ENCODE results near the gene AKR1C2. TPM values are rescaled to one million over a fixed set of nuclear protein-coding genes. Genes with fewer than 3 reads are reported as not detected.
"Not testable (repeated sequence)": the region's sequence is repeated elsewhere in the genome, so short reads cannot be mapped to it uniquely, and the experiment has no call there.

Gene AKR1C2
- total RNA-seq, 2 experiments from 2014 or later: not detected

DNA sequence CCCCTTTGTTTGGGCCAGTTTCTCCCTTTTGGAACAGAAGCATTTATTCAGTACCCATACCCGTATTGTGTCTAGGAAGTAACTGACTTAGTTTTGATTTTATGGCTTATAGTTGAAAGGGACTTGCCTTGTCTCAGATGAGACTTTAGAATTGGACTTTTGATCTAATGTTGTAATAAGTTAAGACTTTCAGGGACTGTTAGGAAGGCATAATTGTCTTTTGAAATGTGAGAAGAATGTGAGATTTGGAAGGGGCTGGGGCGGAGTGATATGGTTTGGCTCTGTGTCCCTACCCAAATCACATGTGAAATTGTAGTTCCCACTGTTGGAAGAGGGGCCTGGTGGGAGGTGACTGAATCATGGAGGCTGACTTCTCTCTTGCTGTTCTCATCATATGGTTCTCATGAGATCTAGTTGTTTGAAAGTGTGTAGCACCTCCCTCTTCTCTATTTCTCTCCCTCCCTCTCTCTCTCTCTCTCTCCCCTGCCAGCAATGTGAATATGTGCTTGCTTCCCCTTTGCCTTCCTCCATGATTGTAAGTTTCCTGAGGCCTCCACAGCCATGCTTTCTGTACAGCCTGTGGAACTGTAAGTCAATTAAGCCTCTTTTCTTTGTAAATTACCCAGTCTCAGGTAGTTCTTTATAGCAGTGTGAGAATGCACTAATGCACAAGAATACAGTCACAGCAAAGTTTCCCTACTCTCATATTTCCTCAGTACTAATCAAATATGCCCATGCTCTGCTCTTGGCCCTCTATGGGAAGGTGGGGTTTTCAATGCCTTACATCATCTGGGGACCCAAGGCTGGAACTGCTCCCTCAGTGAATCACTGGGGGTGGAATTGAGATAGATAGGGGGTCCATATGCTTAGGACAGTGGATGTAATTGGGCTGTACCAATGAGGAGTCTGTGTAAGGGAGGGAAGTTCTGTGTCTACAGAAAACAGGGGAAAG, 57.6 kb downstream of the AKR1C2 start:
- ATAC-seq: no peak
- no peak overlapping the region for H3K4me3 Mint-ChIP-seq
- no peaks in the 10 kb centered on the region for H3K4me1 Mint-ChIP-seq
- H3K9me3 Mint-ChIP-seq (ENCODE audit: low read depth): no peaks in the 10 kb centered on the region
- intact Hi-C loops (cut with DNase I, micrococcal nuclease): no loop called here
- DNase-seq: no peak
- ChIA-PET CTCF (no interaction called here), POLR2A (interaction anchor here (0.6 kb wide), 1 partner anchor 417 kb away, joined by 3 read pairs; no protein-coding TSS in a partner anchor)
- H3K27me3 Mint-ChIP-seq: no peaks in the 10 kb centered on the region
- H3K27ac Mint-ChIP-seq: no peak overlapping the region
- H3K36me3 Mint-ChIP-seq (ENCODE audit: low read depth): no peaks in the 10 kb centered on the region

DNA sequence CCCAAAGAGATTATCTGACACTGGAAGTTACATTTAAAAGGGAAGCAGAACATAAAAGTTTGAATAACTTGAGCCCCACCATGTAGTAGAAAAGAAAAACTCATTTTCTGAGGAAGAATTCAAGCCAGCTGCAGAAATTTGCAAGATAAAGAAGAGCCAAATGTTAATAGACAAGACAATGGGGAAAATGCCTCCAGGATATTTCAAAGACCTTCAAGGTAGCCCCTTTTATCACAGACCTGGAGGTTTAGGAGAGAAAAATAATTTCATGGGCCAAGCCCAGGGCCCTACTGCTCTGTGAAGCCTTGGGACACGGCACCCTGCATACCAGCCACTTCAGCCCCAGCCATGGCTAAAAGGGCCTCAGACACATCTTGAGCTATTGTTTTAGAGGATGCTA, 58.8 kb downstream of the AKR1C2 start:
- Mint-ChIP-seq H3K27me3 (no peaks in the 10 kb centered on the region), H3K4me1 (no peaks in the 10 kb centered on the region), H3K36me3 (ENCODE audit: low read depth) (no peaks in the 10 kb centered on the region), H3K4me3 (no peak overlapping the region), H3K27ac (no peak overlapping the region), H3K9me3 (ENCODE audit: low read depth) (no peaks in the 10 kb centered on the region)
- intact Hi-C loops (cut with DNase I, micrococcal nuclease): no loop called here
- CTCF ChIA-PET: no interaction called here
- POLR2A ChIA-PET: no interaction called here
- DNase-seq (no peak), ATAC-seq (no peak)

DNA sequence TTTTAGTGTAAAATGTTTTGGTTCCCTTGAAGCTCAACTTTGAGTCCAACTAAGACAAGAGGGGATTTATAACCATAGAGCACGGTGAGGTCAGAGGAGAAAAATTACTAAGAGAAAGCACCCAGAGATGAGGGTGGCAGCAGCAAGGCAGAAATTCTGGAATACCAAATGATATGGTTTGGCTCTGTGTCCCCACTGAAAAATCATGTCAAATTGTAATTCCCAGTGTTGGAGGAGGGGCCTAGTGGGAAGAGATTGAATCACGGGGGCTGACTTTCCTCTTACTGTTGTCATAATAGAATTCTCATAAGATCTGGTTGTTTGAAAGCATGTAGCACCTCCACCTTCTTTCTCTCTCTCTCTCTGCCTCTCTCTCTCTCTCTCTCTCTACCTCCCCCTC, 59.8 kb downstream of the AKR1C2 start:
- H3K4me1 Mint-ChIP-seq: no peaks in the 10 kb centered on the region
- ChIA-PET POLR2A (no interaction called here), CTCF (no interaction called here)
- intact Hi-C loops (cut with DNase I, micrococcal nuclease): no loop called here
- no peak for DNase-seq
- no peaks in the 10 kb centered on the region for H3K9me3 Mint-ChIP-seq (ENCODE audit: low read depth)
- no peak overlapping the region for H3K27ac Mint-ChIP-seq
- no peaks in the 10 kb centered on the region for H3K27me3 Mint-ChIP-seq
- ATAC-seq: no peak
- H3K36me3 Mint-ChIP-seq (ENCODE audit: low read depth): no peaks in the 10 kb centered on the region
- no peak overlapping the region for H3K4me3 Mint-ChIP-seq

- POLR2A ChIA-PET; DNase-seq; intact Hi-C loops (cut with DNase I, micrococcal nuclease); H3K9me3 Mint-ChIP-seq (ENCODE audit: low read depth); H3K4me1 Mint-ChIP-seq; H3K27ac Mint-ChIP-seq; ATAC-seq; CTCF ChIA-PET; H3K36me3 Mint-ChIP-seq (ENCODE audit: low read depth); H3K27me3 Mint-ChIP-seq; H3K4me3 Mint-ChIP-seq: not testable (repeated sequence)
Observed at GRCh38 chr10:4943416-4943815, 60.2 kb downstream of the AKR1C2 start.

- H3K36me3 Mint-ChIP-seq (ENCODE audit: low read depth); DNase-seq; H3K27me3 Mint-ChIP-seq; H3K4me3 Mint-ChIP-seq; CTCF ChIA-PET; POLR2A ChIA-PET; H3K27ac Mint-ChIP-seq; intact Hi-C loops (cut with DNase I, micrococcal nuclease); H3K4me1 Mint-ChIP-seq; H3K9me3 Mint-ChIP-seq (ENCODE audit: low read depth); ATAC-seq: not testable (repeated sequence)
Observed at GRCh38 chr10:4942931-4943330, 60.7 kb downstream of the AKR1C2 start.

DNA sequence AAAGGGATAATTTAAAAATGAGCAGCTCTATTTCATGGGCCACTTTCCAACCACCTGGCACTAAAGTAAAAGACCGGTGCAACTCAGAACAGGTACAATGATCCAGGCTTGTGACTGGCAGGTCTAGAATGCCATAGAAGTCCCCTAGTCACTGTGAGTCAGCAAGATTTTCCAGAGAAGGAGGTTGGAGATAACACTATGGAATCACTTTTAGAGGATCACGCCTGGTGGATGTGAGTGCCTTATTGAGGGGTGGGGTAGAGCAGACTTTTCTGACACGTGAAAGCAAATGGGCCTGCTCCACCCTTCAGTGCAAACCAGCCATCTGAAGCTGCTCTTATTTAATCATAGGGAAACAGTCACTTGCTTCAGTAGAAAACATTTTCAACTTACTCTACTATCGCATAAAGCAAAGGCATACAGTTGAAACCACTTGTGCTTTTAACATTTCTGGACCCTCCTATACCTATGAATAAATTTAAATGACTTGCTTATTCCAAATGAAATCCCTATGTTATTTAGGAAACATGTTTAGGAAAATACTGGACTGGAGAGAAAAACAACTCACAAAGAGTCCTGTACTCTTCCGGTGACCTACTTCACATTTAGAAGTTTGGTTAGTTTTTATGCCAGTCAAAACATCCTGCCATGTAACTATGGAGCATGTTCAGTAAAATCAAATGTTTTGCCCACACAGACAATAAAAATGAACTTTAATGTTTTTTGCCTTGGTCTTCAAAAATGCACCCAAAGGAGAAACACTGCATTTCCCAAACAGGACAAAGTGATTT, 61.9 kb downstream of the AKR1C2 start:
- intact Hi-C loops (cut with DNase I, micrococcal nuclease): no loop called here
- ATAC-seq: no peak
- Mint-ChIP-seq H3K27ac (no peak overlapping the region), H3K4me1 (no peaks in the 10 kb centered on the region), H3K27me3 (no peaks in the 10 kb centered on the region), H3K4me3 (no peak overlapping the region), H3K36me3 (ENCODE audit: low read depth) (no peaks in the 10 kb centered on the region), H3K9me3 (ENCODE audit: low read depth) (no peaks in the 10 kb centered on the region)
- POLR2A ChIA-PET: no interaction called here
- no peak for DNase-seq
- CTCF ChIA-PET: interaction anchor here (0.7 kb wide), 1 partner anchor 316 kb away, joined by 3 read pairs; no protein-coding TSS in a partner anchor

GRCh38 chr10:4940909-4941308, 62.7 kb downstream of the AKR1C2 start:
- H3K4me3 Mint-ChIP-seq; H3K27ac Mint-ChIP-seq; DNase-seq; H3K36me3 Mint-ChIP-seq (ENCODE audit: low read depth); intact Hi-C loops (cut with DNase I, micrococcal nuclease); H3K27me3 Mint-ChIP-seq; H3K4me1 Mint-ChIP-seq; CTCF ChIA-PET; POLR2A ChIA-PET; ATAC-seq; H3K9me3 Mint-ChIP-seq (ENCODE audit: low read depth): not testable (repeated sequence)

DNA sequence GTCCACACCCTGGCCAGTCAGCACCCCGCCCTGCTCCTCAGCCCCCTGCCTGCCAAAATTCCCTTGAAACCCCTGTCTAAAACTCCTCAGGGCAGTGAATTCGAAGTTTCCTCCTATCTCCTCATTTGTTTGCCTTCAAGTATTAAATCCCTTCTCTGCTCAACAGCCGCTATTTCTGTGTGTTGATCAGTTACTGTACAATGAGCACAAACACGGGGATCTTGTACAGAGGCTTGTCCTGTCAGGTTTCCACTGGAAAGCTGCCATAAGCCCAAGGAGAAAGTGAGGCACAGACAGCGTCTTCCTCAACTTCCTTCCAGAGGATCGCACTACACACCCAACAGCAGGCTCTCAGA, 63.6 kb downstream of the AKR1C2 start:
- ATAC-seq; DNase-seq; H3K27me3 Mint-ChIP-seq; H3K27ac Mint-ChIP-seq; H3K4me1 Mint-ChIP-seq; H3K4me3 Mint-ChIP-seq; intact Hi-C loops (cut with DNase I, micrococcal nuclease); H3K36me3 Mint-ChIP-seq (ENCODE audit: low read depth); H3K9me3 Mint-ChIP-seq (ENCODE audit: low read depth); CTCF ChIA-PET; POLR2A ChIA-PET: not testable (repeated sequence)

DNA sequence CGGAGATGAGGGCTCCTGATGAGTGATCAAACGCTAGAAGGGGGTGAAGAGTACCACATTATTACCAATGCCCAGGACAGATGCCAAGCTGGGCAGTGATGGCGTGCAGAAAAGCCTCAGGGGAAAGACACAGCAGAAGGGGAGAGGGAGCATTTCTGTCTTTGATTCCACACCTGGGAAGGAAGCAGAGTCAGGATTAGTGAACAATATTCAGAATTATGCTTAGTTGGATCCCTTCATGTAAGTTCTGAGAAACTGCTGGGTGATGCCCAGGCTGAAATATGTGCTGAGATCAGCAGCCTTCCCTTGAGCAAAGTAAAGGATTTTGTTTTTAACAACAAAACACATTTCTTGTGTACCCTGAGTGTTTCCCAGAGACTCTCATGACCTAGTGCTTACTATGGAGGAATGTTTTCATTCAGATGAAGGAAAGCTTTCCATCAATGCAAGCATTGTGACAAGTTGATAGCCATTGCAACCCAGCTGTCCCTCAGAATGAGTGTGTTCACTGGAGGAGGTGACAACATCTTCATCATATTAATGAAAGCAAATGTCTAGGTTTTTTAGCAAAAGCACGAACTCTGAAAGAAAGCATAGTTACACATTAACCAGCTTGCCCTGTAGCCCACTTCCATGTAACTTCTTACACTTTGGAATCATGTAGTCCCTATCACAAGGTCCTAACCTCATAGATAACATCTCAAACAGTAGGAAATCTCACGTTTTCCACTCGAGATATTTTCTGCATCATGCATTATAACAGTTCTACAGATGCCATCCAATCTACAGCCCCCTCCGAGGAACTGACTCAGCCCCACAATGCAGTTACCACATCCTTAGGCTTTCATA, 64.2 kb downstream of the AKR1C2 start:
- ChIA-PET POLR2A (no interaction called here), CTCF (no interaction called here)
- Mint-ChIP-seq H3K36me3 (ENCODE audit: low read depth) (peaks cover 2% of the 10 kb centered on the region), H3K4me3 (no peak overlapping the region), H3K4me1 (no peaks in the 10 kb centered on the region), H3K27me3 (no peaks in the 10 kb centered on the region), H3K27ac (no peak overlapping the region), H3K9me3 (ENCODE audit: low read depth) (no peaks in the 10 kb centered on the region)
- ATAC-seq (no peak), DNase-seq (no peak)
- intact Hi-C loops (cut with DNase I, micrococcal nuclease): no loop called here

Measured in activated CD4-positive, alpha-beta T cell treated with anti-CD3 and anti-CD28 coated beads for 36 hours (primary cell).